ENCODE results near the gene MBOAT1. TPM values are rescaled to one million over a fixed set of nuclear protein-coding genes. Genes with fewer than 3 reads are reported as not detected.

The MBOAT1 gene
- total RNA-seq, 1 donor from 2014 or later: 3.0 TPM

DNA sequence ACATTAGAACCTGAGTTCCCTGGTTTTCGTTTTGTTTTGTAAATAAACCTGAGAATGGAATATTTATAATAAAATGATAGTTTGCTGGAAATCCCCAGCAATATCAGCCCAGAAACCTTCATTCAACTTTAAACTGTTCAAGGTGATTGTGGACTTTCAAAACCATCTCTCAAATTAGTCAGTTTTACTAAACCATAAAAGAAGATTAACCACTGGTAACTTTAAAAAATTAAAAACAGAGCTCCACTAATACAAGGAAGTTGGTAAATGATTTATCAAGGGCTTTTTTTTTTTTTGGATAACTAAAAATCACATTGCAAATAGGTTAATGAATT lies 10.0 kb downstream of the MBOAT1 start:
- Mint-ChIP-seq H3K27me3 (peaks cover 25% of the 10 kb centered on the region), H3K4me1 (ENCODE audit: low read depth) (peaks cover 10% of the 10 kb centered on the region)

DNA sequence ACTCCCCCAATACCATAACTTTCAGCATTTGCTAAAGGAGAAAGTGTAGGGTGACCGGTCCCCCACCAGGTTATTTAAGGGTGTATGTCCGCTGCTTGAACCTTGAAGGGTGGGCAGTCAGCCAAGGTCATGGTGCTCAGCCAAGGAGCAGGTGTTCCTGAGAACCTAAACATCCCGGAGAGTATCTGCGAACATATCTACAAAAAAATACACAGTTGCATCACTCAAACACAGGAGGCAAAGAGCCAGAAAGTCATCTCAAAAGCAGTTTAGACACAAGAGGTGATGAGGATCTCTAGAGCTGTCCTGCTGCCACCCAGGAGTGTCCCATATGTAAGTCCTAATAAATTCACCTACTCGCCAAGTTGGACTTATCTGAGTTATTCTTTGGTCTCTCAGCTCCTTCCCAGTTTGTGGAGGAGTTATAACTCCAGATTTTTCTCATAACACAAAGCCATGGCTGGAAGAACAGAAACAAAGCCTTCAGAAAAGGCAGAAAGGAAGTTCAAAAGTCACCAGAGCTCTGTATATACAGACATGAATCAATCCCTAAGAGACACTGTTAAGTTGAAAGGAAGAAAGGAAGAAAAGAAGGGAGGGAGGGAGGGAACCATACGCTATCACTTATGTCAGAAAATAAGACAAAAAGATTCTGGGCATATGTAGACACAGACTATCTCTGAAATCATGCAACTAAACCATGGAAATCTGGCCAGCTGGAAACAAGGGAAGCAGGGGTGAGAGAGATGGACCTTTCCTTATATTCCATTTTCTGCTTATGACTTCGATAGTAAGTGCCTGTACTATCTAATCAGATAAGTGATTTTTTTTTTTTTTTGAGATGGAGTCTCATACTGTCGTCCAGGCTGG lies 11.3 kb downstream of the MBOAT1 start:
- Mint-ChIP-seq H3K36me3 (ENCODE audit: insufficient read depth) (no peaks in the 10 kb centered on the region), H3K9me3 (ENCODE audit: low read depth) (no peaks in the 10 kb centered on the region), H3K27me3 (peaks cover 15% of the 10 kb centered on the region), H3K27ac (no peak overlapping the region), H3K4me3 (ENCODE audit: low read depth) (no peak overlapping the region), H3K4me1 (ENCODE audit: low read depth) (peaks cover 10% of the 10 kb centered on the region)
- TF ChIP-seq, protein P1, sequence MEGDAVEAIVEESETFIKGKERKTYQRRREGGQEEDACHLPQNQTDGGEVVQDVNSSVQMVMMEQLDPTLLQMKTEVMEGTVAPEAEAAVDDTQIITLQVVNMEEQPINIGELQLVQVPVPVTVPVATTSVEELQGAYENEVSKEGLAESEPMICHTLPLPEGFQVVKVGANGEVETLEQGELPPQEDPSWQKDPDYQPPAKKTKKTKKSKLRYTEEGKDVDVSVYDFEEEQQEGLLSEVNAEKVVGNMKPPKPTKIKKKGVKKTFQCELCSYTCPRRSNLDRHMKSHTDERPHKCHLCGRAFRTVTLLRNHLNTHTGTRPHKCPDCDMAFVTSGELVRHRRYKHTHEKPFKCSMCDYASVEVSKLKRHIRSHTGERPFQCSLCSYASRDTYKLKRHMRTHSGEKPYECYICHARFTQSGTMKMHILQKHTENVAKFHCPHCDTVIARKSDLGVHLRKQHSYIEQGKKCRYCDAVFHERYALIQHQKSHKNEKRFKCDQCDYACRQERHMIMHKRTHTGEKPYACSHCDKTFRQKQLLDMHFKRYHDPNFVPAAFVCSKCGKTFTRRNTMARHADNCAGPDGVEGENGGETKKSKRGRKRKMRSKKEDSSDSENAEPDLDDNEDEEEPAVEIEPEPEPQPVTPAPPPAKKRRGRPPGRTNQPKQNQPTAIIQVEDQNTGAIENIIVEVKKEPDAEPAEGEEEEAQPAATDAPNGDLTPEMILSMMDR (IDR thresholded peaks at IDR 0.05; ENCODE audit: unreplicated experiment): no peak
- DNase-seq (ENCODE audit: low spot score, unreplicated experiment): no peak

More for the DNA sequence above, 10.0 kb downstream of the MBOAT1 start:
- no peak for DNase-seq (ENCODE audit: low spot score, unreplicated experiment)
- TF ChIP-seq, protein P1 (IDR thresholded peaks at IDR 0.05; ENCODE audit: unreplicated experiment): no peak
- Mint-ChIP-seq H3K36me3 (ENCODE audit: insufficient read depth) (no peaks in the 10 kb centered on the region), H3K27ac (no peak overlapping the region), H3K4me3 (ENCODE audit: low read depth) (no peak overlapping the region), H3K9me3 (ENCODE audit: low read depth) (no peaks in the 10 kb centered on the region)

DNA sequence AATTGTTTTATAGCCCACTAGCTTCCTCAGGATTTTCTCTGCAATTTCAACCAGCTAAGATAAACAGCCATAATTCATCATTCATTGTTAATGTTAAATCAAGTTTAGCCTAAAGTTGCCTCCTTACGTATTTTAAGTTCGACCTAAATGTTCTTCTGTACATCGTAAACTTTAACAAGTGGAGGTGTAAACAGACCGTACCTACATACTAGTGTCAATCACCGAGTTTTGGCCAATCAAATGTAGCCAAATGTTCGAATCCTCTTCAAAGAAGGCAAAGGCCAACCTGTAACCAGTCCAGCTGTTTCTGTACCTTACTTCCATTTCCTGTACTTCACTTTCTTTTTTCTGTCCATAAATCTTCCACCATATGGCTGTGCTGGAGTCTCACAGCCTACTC lies 13.5 kb downstream of the MBOAT1 start:
- H3K27ac Mint-ChIP-seq: no peak overlapping the region
- TF ChIP-seq, protein P1 (IDR thresholded peaks at IDR 0.05; ENCODE audit: unreplicated experiment): no peak
- peaks cover 5% of the 10 kb centered on the region for H3K4me1 Mint-ChIP-seq (ENCODE audit: low read depth)
- peaks cover 3% of the 10 kb centered on the region for H3K9me3 Mint-ChIP-seq (ENCODE audit: low read depth)
- no peaks in the 10 kb centered on the region for H3K27me3 Mint-ChIP-seq
- no peak overlapping the region for H3K4me3 Mint-ChIP-seq (ENCODE audit: low read depth)
- no peaks in the 10 kb centered on the region for H3K36me3 Mint-ChIP-seq (ENCODE audit: insufficient read depth)
- DNase-seq (ENCODE audit: low spot score, unreplicated experiment): no peak

DNA sequence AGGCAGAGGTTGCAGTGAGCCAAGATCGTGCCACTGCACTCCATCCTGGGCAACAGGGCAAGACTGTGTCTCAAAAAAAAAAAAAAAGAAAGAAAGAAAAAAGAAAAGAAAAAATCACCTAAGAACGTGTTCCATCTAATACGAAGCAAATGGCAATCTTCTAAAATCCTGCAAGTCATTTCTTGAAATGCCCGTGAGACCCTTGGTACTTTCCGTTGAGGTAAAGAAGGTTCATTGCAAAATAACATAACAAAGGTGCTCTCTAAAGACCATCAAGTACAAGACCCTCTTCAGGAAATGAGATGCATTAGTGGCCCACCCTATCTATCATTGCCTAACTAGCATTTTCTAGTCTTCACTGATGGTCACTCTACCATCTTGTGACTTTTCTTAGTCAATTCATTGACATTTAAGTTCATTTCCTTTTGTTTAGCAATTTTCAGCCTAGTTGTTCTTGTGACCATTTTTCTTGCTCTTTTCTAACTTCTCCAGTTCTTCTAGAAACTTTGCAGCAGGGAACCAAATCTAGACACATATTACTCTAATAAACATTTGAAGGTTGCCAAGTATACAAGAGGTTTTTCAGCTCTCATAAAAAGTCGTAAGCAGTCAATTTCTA lies 14.0 kb downstream of the MBOAT1 start:
- Mint-ChIP-seq H3K27me3 (no peaks in the 10 kb centered on the region), H3K4me3 (ENCODE audit: low read depth) (no peak overlapping the region), H3K9me3 (ENCODE audit: low read depth) (peaks cover 3% of the 10 kb centered on the region), H3K27ac (no peak overlapping the region), H3K4me1 (ENCODE audit: low read depth) (peaks cover 3% of the 10 kb centered on the region), H3K36me3 (ENCODE audit: insufficient read depth) (no peaks in the 10 kb centered on the region)
- TF ChIP-seq, protein P1 (IDR thresholded peaks at IDR 0.05; ENCODE audit: unreplicated experiment): no peak
- DNase-seq (ENCODE audit: low spot score, unreplicated experiment): no peak

DNA sequence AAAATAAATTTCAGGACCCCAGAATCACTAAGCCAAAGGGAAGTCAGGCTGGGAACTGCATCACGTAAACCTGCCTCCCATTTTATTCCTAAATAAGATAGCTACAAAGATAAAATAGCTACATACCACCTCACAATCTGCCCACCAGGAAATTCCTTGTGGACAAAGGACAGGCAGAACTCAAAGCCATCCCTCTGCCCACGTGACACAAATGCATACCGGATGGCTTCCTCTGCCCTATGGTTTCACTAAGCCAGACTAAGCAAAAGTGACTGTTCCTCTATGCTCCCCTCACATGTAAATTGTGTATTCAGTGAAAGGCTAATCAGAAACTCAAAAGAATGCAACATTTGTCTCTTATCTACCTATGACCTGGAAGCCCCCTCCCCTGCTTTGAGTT lies 15.0 kb downstream of the MBOAT1 start:
- H3K4me3 Mint-ChIP-seq (ENCODE audit: low read depth): no peak overlapping the region
- H3K27ac Mint-ChIP-seq: no peak overlapping the region
- H3K27me3 Mint-ChIP-seq: no peaks in the 10 kb centered on the region
- no peaks in the 10 kb centered on the region for H3K36me3 Mint-ChIP-seq (ENCODE audit: insufficient read depth)
- peaks cover 1% of the 10 kb centered on the region for H3K4me1 Mint-ChIP-seq (ENCODE audit: low read depth)
- no peak for DNase-seq (ENCODE audit: low spot score, unreplicated experiment)
- H3K9me3 Mint-ChIP-seq (ENCODE audit: low read depth): peaks cover 3% of the 10 kb centered on the region
- TF ChIP-seq, protein P1 (IDR thresholded peaks at IDR 0.05; ENCODE audit: unreplicated experiment): no peak
